HEK293T (cell line): ENCODE data around the gene OR6K6.

Source experiments
- CTCF ChIA-PET: fragments of 350-600 bp; formaldehyde crosslinking; extraction: SDS; loops from one replicate; lab custom pipeline; 2021; ENCODE audit warnings: antibody characterized with exemption, inconsistent platforms; lab: Yijun Ruan, JAX
- POLR2A ChIA-PET: fragments of 350-600 bp; formaldehyde crosslinking; extraction: SDS; loops from one replicate; lab custom pipeline; 2020; ENCODE audit warnings: antibody characterized with exemption, inconsistent platforms; lab: Yijun Ruan, JAX
- DNase-seq: peaks from one replicate; pipeline ENCODE4 v3.0.0; 2012; ENCODE audit warnings: mixed read lengths; ENCODE audit errors: extremely low spot score
- ARNT ChIP-seq: fragments of 450-650 bp; IDR thresholded peaks from 2 replicates; pipeline ENCODE4 v1.6.1; 2017; ENCODE audit warnings: mild to moderate bottlenecking
- BHLHE40 ChIP-seq: fragments of 450-650 bp; IDR thresholded peaks from 2 replicates; pipeline ENCODE4 v1.6.1; 2016; ENCODE audit warnings: mild to moderate bottlenecking, moderate library complexity, borderline replicate concordance
- CTBP1 ChIP-seq: fragments of 450-650 bp; IDR thresholded peaks from 2 replicates; pipeline ENCODE4 v1.6.1; 2016; ENCODE audit warnings: borderline replicate concordance
- ELF4 ChIP-seq: fragments of 450-650 bp; IDR thresholded peaks from 2 replicates; pipeline ENCODE4 v1.6.1; 2017; ENCODE audit warnings: antibody characterized with exemption
- FOXA1 ChIP-seq: fragments of 450-650 bp; IDR thresholded peaks from 2 replicates; pipeline ENCODE4 v1.6.1; 2016; ENCODE audit warnings: mild to moderate bottlenecking
- FOXK2 ChIP-seq: fragments of 450-650 bp; IDR thresholded peaks from 2 replicates; pipeline ENCODE4 v1.6.1; 2016; ENCODE audit warnings: mild to moderate bottlenecking
- FOXM1 ChIP-seq: fragments of 450-650 bp; IDR thresholded peaks from 2 replicates; pipeline ENCODE4 v1.6.1; 2017; ENCODE audit warnings: mild to moderate bottlenecking, borderline replicate concordance
- HDGF ChIP-seq: fragments of 450-650 bp; IDR thresholded peaks from 2 replicates; pipeline ENCODE4 v1.6.1; 2017; ENCODE audit warnings: antibody characterized with exemption, borderline replicate concordance
- L3MBTL2 ChIP-seq: fragments of 450-650 bp; conservative IDR thresholded peaks from 2 replicates; pipeline ENCODE4 v1.6.1; 2016; ENCODE audit warnings: mild to moderate bottlenecking
- LEF1 ChIP-seq: fragments of 450-650 bp; IDR thresholded peaks from 2 replicates; pipeline ENCODE4 v1.6.1; 2017; ENCODE audit warnings: mild to moderate bottlenecking, borderline replicate concordance
- NFRKB ChIP-seq: fragments of 450-650 bp; IDR thresholded peaks from 2 replicates; pipeline ENCODE4 v1.6.1; 2016; ENCODE audit warnings: mild to moderate bottlenecking, moderate library complexity
- SP1 ChIP-seq: fragments of 450-650 bp; IDR thresholded peaks from 2 replicates; pipeline ENCODE4 v1.6.1; 2017
- SUZ12 ChIP-seq: fragments of 450-650 bp; IDR thresholded peaks from 2 replicates; pipeline ENCODE4 v1.6.1; 2016; ENCODE audit warnings: mild to moderate bottlenecking
- TARDBP ChIP-seq: fragments of 450-650 bp; IDR thresholded peaks from 2 replicates; pipeline ENCODE4 v1.6.1; 2016
- ZNF384 ChIP-seq: fragments of 450-650 bp; IDR thresholded peaks from 2 replicates; pipeline ENCODE4 v1.6.1; 2016
- TF ChIP-seq, protein P1 (sequence below): fragments of 450-650 bp; IDR thresholded peaks from 2 replicates; pipeline ENCODE4 v1.6.1; 2016

OR6K6 gene

DNA sequence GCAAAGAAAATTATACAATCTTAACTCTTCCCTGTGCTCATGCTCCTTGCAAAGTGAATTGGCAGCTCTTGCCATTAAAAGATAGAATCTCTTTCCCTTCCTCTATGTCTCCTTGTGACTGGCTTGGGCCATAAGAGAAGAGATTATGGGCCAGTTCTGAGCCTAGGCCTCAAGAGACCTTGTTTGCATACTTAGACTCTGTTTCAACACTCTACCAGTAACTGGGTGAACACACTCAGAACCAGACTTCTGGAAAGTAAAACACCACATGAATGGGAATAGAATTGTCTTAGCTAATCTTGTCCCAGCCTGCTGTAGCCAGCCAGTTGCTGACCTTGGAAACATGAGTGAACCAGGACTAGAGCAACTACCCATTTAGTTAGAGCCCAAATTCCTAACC, 18.7 kb upstream of the OR6K6 start:
- no peak for DNase-seq
- ChIA-PET POLR2A (no interaction called here), CTCF (no interaction called here)
- TF ChIP-seq NFRKB (no peak), TARDBP (no peak), CTBP1 (no peak), ARNT (no peak), ELF4 (no peak)
- TF ChIP-seq, protein P1, sequence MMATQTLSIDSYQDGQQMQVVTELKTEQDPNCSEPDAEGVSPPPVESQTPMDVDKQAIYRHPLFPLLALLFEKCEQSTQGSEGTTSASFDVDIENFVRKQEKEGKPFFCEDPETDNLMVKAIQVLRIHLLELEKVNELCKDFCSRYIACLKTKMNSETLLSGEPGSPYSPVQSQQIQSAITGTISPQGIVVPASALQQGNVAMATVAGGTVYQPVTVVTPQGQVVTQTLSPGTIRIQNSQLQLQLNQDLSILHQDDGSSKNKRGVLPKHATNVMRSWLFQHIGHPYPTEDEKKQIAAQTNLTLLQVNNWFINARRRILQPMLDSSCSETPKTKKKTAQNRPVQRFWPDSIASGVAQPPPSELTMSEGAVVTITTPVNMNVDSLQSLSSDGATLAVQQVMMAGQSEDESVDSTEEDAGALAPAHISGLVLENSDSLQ = no peak

DNA sequence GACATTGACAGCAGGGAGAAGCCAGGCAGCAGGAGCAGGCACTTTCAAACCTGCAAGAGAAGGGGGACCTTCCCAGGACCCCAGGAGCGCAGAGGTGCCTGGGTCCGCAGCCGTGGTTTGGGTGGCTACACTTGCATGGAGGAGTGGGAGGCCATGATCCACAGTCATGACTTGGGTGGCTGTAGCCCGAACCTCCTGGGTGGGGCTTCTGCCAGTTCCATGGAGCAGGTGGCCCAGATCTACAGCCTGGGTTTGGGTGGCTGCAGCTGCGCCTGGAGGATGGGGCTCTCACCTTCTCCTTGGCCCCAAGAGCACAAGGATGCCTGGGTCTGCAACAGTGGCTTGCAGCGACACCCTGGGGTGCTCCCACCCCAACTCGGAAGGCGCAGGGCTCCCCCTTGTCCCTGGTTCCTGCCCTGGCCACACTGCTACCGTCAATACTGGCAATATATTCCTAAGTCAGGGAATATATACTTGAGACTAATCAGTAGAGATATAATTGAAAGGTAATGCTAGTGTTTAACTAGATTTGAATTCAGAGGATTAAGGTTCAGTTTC, 2.3 kb upstream of the OR6K6 start:
- no peak for DNase-seq
- CTCF ChIA-PET = no interaction called here
- TF ChIP-seq NFRKB (no peak), TARDBP (no peak), SUZ12 (no peak), SP1 (no peak), FOXK2 (no peak), HDGF (no peak), ARNT (no peak), FOXM1 (no peak), BHLHE40 (no peak), L3MBTL2 (no peak), FOXA1 (no peak), ELF4 (no peak), LEF1 (no peak), CTBP1 (no peak), ZNF384 (no peak)
- TF ChIP-seq, protein P1 = no peak
- POLR2A ChIA-PET = no interaction called here

DNA sequence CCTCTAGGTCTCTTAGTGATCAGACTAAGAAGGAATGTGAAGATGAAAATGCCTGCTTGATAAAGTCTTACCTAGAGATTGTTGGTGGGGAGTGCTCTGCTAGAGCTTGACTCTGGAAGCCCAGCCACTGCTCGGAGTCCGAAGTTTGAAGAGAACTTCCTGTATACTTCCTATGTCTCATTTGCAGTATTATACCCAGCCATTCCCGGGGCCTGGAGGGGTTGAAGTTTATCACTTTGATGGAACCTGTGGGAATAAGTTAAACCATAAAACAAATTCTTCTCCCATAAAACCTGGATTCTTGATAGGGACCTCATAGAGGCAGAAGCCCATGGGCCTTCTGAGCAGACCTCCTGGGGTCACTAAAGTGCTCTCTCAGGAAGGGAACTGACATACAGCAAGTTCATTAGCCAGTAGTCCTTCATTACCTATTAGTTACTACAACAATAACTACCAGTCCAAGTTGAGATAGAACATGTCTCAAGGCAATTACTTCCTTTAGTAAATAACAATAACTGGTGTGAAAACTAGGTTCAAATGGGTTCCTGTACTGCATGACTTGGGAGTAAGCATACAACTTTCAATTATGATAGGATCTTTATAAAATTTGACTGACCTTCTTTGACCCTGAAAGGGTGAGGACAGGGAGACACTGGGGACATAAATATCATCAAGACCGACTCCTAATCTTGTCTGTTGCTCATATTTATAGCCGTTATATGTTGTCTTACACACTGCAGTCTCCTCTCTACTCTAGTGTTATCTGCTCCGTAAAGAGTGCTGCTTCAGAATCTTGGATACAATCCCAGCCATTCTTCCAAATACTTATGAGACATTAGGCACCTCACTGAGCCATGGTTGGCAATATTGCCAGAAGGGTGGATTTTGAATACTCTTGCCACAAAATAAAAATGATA, 17.7 kb downstream of the OR6K6 start, which contains the start of gene OR6N1:
Gene OR6N1 (minus strand): TSS at position 246 of the 917 bp plus-strand sequence. CDS start 5,513 bp downstream, outside the sequence.
- no peak for DNase-seq
- CTCF ChIA-PET = no interaction called here
- TF ChIP-seq FOXK2 (no peak), ZNF384 (no peak), NFRKB (no peak), FOXM1 (no peak), ELF4 (no peak), CTBP1 (no peak), HDGF (no peak), SP1 (no peak), L3MBTL2 (no peak), BHLHE40 (no peak), LEF1 (no peak), SUZ12 (no peak), TARDBP (no peak), FOXA1 (no peak)
- POLR2A ChIA-PET = no interaction called here

DNA sequence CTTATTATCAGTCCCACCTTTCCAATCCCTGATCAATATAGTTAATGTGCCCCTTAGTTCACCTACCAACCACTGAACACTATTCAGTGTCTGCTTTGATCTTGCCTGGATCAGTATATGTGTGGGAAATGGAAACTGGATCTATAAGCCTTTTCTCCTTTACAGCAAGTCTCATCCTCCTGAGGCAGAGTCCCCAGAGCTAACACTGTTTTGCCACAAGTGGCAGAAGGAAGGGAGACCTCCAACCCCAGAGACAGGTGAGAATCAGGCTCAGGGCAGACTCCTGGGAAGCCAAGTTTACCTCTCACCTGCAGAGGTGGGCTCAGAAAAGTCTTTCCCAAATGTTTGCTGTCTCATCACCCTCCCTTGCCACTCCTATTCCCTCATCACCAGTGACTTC, 26.6 kb downstream of the OR6K6 start, which contains the start of gene OR6N2:
Gene OR6N2 (minus strand): TSS at position 101 of the 400 bp plus-strand sequence. CDS start 3,569 bp downstream, outside the sequence.
- ChIA-PET POLR2A (no interaction called here), CTCF (no interaction called here)
- TF ChIP-seq, protein P1 = no peak
- TF ChIP-seq FOXM1 (no peak), BHLHE40 (no peak), LEF1 (no peak), FOXK2 (no peak), TARDBP (no peak), ZNF384 (no peak), HDGF (no peak), FOXA1 (no peak), L3MBTL2 (no peak), ARNT (no peak), CTBP1 (no peak), SUZ12 (no peak), SP1 (no peak)
- DNase-seq = no peak

DNA sequence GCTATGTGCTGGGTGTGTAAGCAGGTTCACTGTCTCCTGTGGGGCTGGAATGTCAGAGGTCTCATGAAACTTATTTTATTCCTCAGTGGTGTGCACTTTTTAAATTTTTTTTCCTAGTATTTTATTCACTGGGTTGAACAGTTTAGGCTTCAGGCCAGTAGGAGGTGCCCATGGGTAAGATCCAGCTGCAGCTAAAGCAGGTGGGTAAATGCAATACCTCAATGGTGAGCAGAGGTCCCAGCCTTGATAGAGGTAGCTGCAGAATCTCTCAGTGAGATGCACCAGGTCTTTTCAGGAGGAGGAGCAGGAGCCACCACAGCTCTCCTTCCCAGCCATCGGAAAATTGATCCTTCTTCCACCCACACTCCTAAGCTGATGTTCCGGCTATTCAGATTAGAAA, 39.1 kb downstream of the OR6K6 start:
- no peak for DNase-seq

DNA sequence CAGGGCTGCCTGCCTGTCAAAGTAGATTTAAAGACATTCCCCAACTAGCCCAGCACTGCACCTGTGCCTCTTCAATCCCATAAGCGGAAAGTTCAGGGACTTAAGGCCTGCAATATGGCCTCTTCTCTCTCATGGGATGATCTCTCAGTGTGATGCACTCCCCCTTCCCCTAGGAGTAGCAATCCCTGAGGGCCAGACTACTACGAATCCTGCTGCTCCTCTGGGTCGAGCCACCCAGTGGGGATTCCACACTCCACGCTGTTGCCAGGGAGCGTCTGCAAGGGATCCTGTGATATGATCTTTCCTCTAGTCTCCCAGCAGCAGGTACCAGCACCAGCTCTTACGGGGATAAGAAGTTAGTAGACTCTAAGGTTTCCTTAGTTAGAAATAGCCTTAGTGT, 39.7 kb downstream of the OR6K6 start:
- CTCF ChIA-PET = no interaction called here
- POLR2A ChIA-PET = no interaction called here
- no peak for DNase-seq
- TF ChIP-seq L3MBTL2 (no peak), FOXK2 (no peak), FOXA1 (no peak), TARDBP (no peak)

More for the DNA sequence above, 39.1 kb downstream of the OR6K6 start:
- no peak for TF ChIP-seq ARNT
- no peak for TF ChIP-seq ZNF384
- CTCF ChIA-PET = no interaction called here
- POLR2A ChIA-PET = no interaction called here
